H9 (cell line): ENCODE measurements around the gene HES6. TPM values are rescaled to one million over a fixed set of nuclear protein-coding genes. Genes with fewer than 3 reads are reported as not detected.

Source experiments
- DNase-seq: peaks from one replicate; pipeline ENCODE4 v3.0.0-alpha.2; 2017
- H2AFZ ChIP-seq: one replicate; pipeline ENCODE4 v1.6.1; 2013; ENCODE audit warnings: mild to moderate bottlenecking, low read length, control low read depth, moderate library complexity
- H2AK5ac ChIP-seq: 2 replicates; pipeline ENCODE4 v1.6.1; 2013; ENCODE audit warnings: low read length, control low read depth, mixed read lengths; ENCODE audit not compliant: insufficient read length
- H2BK120ac ChIP-seq: one replicate; pipeline ENCODE4 v1.6.1; 2013; ENCODE audit warnings: low read depth, mild to moderate bottlenecking, low read length, control low read depth, inconsistent platforms; ENCODE audit not compliant: poor library complexity, severe bottlenecking
- H2BK12ac ChIP-seq: 2 replicates; pipeline ENCODE4 v1.6.1; 2013; ENCODE audit warnings: low read length, control low read depth, mixed read lengths, low read depth; ENCODE audit not compliant: insufficient read length
- H2BK15ac ChIP-seq: 2 replicates; pipeline ENCODE4 v1.6.1; 2013; ENCODE audit warnings: low read depth, low read length, control low read depth
- H2BK20ac ChIP-seq: one replicate; pipeline ENCODE4 v1.6.1; 2013; ENCODE audit warnings: low read depth, mild to moderate bottlenecking, low read length, control low read depth, inconsistent platforms; ENCODE audit not compliant: poor library complexity, severe bottlenecking
- H2BK5ac ChIP-seq: 2 replicates; pipeline ENCODE4 v1.6.1; 2013; ENCODE audit warnings: low read length, control low read depth, mixed read lengths; ENCODE audit not compliant: insufficient read length
- H3K14ac ChIP-seq: 2 replicates; pipeline ENCODE4 v1.6.1; 2013; ENCODE audit warnings: low read length, control low read depth; ENCODE audit not compliant: insufficient read depth
- H3K18ac ChIP-seq: 2 replicates; pipeline ENCODE4 v1.6.1; 2013; ENCODE audit warnings: low read depth, mild to moderate bottlenecking, mixed read lengths, low read length, control low read depth; ENCODE audit not compliant: insufficient read length
- H3K23ac ChIP-seq: 2 replicates; pipeline ENCODE4 v1.6.1; 2013; ENCODE audit warnings: low read length, control low read depth, mixed read lengths, low read depth; ENCODE audit not compliant: insufficient read length
- H3K23me2 ChIP-seq: 2 replicates; pipeline ENCODE4 v1.6.1; 2013; ENCODE audit warnings: low read depth, mild to moderate bottlenecking, mixed read lengths, low read length, control low read depth; ENCODE audit not compliant: insufficient read length, poor library complexity, severe bottlenecking
- H3K27ac ChIP-seq: 2 replicates; pipeline ENCODE4 v1.5.1; 2013; ENCODE audit warnings: low read length, control low read depth, mixed read lengths, low read depth; ENCODE audit not compliant: insufficient read length
- H3K27me3 ChIP-seq: 2 replicates; pipeline ENCODE4 v1.6.1; 2013; ENCODE audit warnings: low read length, control low read depth, inconsistent platforms; ENCODE audit not compliant: insufficient read depth
- H3K4ac ChIP-seq: 2 replicates; pipeline ENCODE4 v1.6.1; 2013; ENCODE audit warnings: low read depth, mild to moderate bottlenecking, control low read depth, inconsistent platforms, low read length, moderate library complexity
- H3K4me1 ChIP-seq: 2 replicates; pipeline ENCODE4 v1.6.1; 2013; ENCODE audit warnings: low read length, control low read depth, inconsistent platforms; ENCODE audit not compliant: insufficient read depth
- H3K4me2 ChIP-seq: 2 replicates; pipeline ENCODE4 v1.6.1; 2013; ENCODE audit warnings: low read length, control low read depth, mixed read lengths; ENCODE audit not compliant: insufficient read length, insufficient read depth
- H3K56ac ChIP-seq: 2 replicates; pipeline ENCODE4 v1.6.1; 2013; ENCODE audit warnings: low read depth, mild to moderate bottlenecking, mixed read lengths, low read length, control low read depth; ENCODE audit not compliant: insufficient read length
- H3K79me1 ChIP-seq: 2 replicates; pipeline ENCODE4 v1.6.1; 2013; ENCODE audit warnings: low read depth, mild to moderate bottlenecking, moderate library complexity, low read length, control low read depth, inconsistent platforms; ENCODE audit not compliant: insufficient read depth, poor library complexity, severe bottlenecking
- H3K79me2 ChIP-seq: 2 replicates; pipeline ENCODE4 v1.6.1; 2013; ENCODE audit warnings: low read length, control low read depth, inconsistent platforms; ENCODE audit not compliant: insufficient read depth
- H3K9ac ChIP-seq: 2 replicates; pipeline ENCODE4 v1.6.1; 2013; ENCODE audit warnings: low read length, control low read depth, mixed read lengths; ENCODE audit not compliant: insufficient read length; ENCODE audit errors: extremely low read depth
- H3K9me3 ChIP-seq: one replicate; pipeline ENCODE4 v1.6.1; 2013; ENCODE audit warnings: low read depth, low read length, inconsistent platforms; ENCODE audit not compliant: control insufficient read depth
- H3T11ph ChIP-seq: one replicate; pipeline ENCODE4 v1.6.1; 2013; ENCODE audit warnings: mild to moderate bottlenecking, low read length, control low read depth, inconsistent platforms
- H4K20me1 ChIP-seq: one replicate; pipeline ENCODE4 v1.6.1; 2013; ENCODE audit not compliant: control insufficient read depth, insufficient read length, insufficient read depth
- H4K5ac ChIP-seq: 2 replicates; pipeline ENCODE4 v1.6.1; 2013; ENCODE audit warnings: low read depth, mild to moderate bottlenecking, mixed read lengths, low read length, control low read depth; ENCODE audit not compliant: insufficient read length
- H4K8ac ChIP-seq: replicated peaks from 2 replicates; pipeline ENCODE4 v1.6.1; 2013; ENCODE audit warnings: low read length, control low read depth, mixed read lengths, low read depth; ENCODE audit not compliant: insufficient read length
- H4K91ac ChIP-seq: 2 replicates; pipeline ENCODE4 v1.6.1; 2013; ENCODE audit warnings: low read depth, mild to moderate bottlenecking, moderate library complexity, mixed read lengths, low read length, control low read depth; ENCODE audit not compliant: insufficient read length
- H3K27ac Mint-ChIP-seq, 3 experiments: 2 replicates in 2 of 3; 3 replicates in 1 of 3; pipeline ENCODE4 v1.8.0; 2020 to 2021; ENCODE audit warnings: mixed read lengths in 3 of 3, mild to moderate bottlenecking in 1 of 3, moderate library complexity in 1 of 3
- H3K27me3 Mint-ChIP-seq: 2 replicates; pipeline ENCODE4 v1.8.0; 2021; ENCODE audit warnings: low read depth, mild to moderate bottlenecking, moderate library complexity, mixed read lengths
- H3K36me3 Mint-ChIP-seq, 3 experiments: 2 replicates in 2 of 3; 3 replicates in 1 of 3; pipeline ENCODE4 v1.8.0; 2020 to 2021; ENCODE audit warnings: low read depth in 3 of 3, mixed read lengths in 3 of 3; ENCODE audit not compliant: insufficient read depth in 1 of 3
- H3K4me1 Mint-ChIP-seq, 2 experiments: 2 replicates each; pipeline ENCODE4 v1.8.0; 2020; ENCODE audit warnings: mixed read lengths in 2 of 2
- H3K4me3 Mint-ChIP-seq, 2 experiments: 2 replicates in 1 of 2; 3 replicates in 1 of 2; pipeline ENCODE4 v1.8.0; 2020 to 2021; ENCODE audit warnings: mild to moderate bottlenecking in 2 of 2, mixed read lengths in 2 of 2, moderate library complexity in 1 of 2
- H3K9me3 Mint-ChIP-seq, 2 experiments: 2 replicates in 1 of 2; 3 replicates in 1 of 2; pipeline ENCODE4 v1.8.0; 2020; ENCODE audit warnings: mild to moderate bottlenecking in 2 of 2, mixed read lengths in 2 of 2, moderate library complexity in 1 of 2
- WGBS: extraction: QIAGEN DNeasy Blood & Tissue Kit; methylation state at CpG from one replicate; pipeline ENCODE4 v1.1.7; 2013; ENCODE audit warnings: missing lambda C conversion rate, low lambda C conversion rate, mixed read lengths; ENCODE audit not compliant: insufficient read length; ENCODE audit errors: extremely low coverage; 5-methylcytosine and 5-hydroxymethylcytosine counted together
- total RNA-seq: library from RNA; stranded (reverse); gene quantifications from 2 replicates; pipeline ENCODE4 v1.2.1, GENCODE V29; 2021
- TF ChIP-seq, protein P1 (sequence below): fragments of 200-600 bp; sonication (generic); conservative IDR thresholded peaks from 3 replicates; pipeline ENCODE4 v1.8.0; 2021; ENCODE audit warnings: antibody characterized with exemption, mild to moderate bottlenecking

HES6 gene
- total RNA-seq, 1 experiment from 2014 or later, result 27.1 TPM

DNA sequence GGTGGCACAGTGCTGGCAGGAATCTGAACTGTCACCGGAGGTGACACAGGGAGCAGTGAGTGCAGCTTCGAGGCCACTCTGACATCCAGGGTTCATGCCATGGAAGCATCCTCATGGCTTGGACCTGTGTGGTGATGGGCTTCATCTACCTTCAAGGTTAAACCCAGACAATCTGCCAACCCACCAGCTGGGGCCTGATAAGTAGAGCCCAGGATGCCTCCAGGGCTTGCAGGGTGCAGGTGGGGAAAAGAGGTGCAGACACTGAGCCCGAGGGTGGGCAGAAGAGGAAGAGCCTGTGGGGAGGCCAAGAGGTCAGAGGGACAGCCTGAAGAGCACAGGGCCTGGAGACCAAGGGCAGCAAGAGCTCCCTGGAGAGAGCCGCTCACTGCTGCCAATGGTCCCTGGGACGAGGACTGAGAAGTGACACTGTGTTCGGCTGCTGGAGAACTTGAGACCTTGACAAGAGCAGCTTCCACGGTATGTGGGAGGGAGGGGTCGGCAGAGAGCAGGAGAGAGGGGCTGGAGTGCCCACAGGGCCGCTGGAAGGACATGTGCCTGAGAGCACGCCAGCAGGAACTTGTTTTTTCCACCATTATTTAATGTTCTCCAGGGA, 8.1 kb upstream of the HES6 start:
- Histone ChIP-seq H4K8ac (no peak overlapping the region), H3K9ac (no peak overlapping the region), H3K27me3 (no peaks in the 10 kb centered on the region), H3K4me1 (no peaks in the 10 kb centered on the region), H3T11ph (no peak overlapping the region), H3K79me1 (no peaks in the 10 kb centered on the region), H3K23ac (no peak overlapping the region), H3K4me2 (no peak overlapping the region), H3K14ac (no peak overlapping the region), H3K18ac (no peak overlapping the region), H4K91ac (no peak overlapping the region), H3K79me2 (no peaks in the 10 kb centered on the region), H3K9me3 (no peaks in the 10 kb centered on the region), H2AK5ac (no peak overlapping the region), H2BK12ac (no peak overlapping the region), H4K5ac (no peak overlapping the region), H3K56ac (no peak overlapping the region), H3K4ac (no peak overlapping the region), H2BK120ac (no peak overlapping the region), H4K20me1 (no peaks in the 10 kb centered on the region), H2AFZ (no peak overlapping the region), H3K27ac (no peak overlapping the region), H2BK15ac (no peak overlapping the region), H3K23me2 (no peaks in the 10 kb centered on the region), H2BK20ac (no peak overlapping the region), H2BK5ac (no peak overlapping the region)
- Mint-ChIP-seq H3K9me3 (no peaks in the 10 kb centered on the region), H3K36me3 (peaks cover 11 to 35% (median 14%) of the 10 kb centered on the region in 3 experiments), H3K27ac (peak overlapping the region; percentile 39 to 87 (median 40); a peak in 2 of 7 replicates), H3K4me1 (peaks cover 4 to 7% of the 10 kb centered on the region in 2 experiments), H3K27me3 (peaks cover 2% of the 10 kb centered on the region; the same call in 1 of the 2 replicates), H3K4me3 (no peak overlapping the region)
- no CpG with 5 or more reads among the region's 10 CpGs for WGBS
- TF ChIP-seq, protein P1, sequence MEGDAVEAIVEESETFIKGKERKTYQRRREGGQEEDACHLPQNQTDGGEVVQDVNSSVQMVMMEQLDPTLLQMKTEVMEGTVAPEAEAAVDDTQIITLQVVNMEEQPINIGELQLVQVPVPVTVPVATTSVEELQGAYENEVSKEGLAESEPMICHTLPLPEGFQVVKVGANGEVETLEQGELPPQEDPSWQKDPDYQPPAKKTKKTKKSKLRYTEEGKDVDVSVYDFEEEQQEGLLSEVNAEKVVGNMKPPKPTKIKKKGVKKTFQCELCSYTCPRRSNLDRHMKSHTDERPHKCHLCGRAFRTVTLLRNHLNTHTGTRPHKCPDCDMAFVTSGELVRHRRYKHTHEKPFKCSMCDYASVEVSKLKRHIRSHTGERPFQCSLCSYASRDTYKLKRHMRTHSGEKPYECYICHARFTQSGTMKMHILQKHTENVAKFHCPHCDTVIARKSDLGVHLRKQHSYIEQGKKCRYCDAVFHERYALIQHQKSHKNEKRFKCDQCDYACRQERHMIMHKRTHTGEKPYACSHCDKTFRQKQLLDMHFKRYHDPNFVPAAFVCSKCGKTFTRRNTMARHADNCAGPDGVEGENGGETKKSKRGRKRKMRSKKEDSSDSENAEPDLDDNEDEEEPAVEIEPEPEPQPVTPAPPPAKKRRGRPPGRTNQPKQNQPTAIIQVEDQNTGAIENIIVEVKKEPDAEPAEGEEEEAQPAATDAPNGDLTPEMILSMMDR, result no peak
- no peak for DNase-seq
